Activated naive CD4-positive, alpha-beta T cell treated with anti-CD3 and anti-CD28 coated beads for 36 hours (primary cell): ENCODE measurements around the gene GRIN3A. TPM values are rescaled to one million over a fixed set of nuclear protein-coding genes. Genes with fewer than 3 reads are reported as not detected.
A peak's percentile ranks its signal among the peaks of the same experiment; 100 is the strongest.
"Not testable (repeated sequence)": the region's sequence is repeated elsewhere in the genome, so short reads cannot be mapped to it uniquely, and the experiment has no call there.

Source experiments
- CTCF ChIA-PET: fragments of 350-600 bp; sonication (Branson Sonifier 250); formaldehyde crosslinking; loops from one replicate; lab custom pipeline; 2021; ENCODE audit warnings: antibody characterized with exemption; lab: Charles Lee
- DNase-seq: peaks from one replicate; pipeline ENCODE4 v3.0.0-alpha.2; 2020
- H3K27ac Mint-ChIP-seq: one replicate; pipeline ENCODE4 v1.8.0; 2021; ENCODE audit warnings: mild to moderate bottlenecking, mixed read lengths
- H3K27me3 Mint-ChIP-seq: one replicate; pipeline ENCODE4 v1.8.0; 2021; ENCODE audit warnings: low read depth, mixed read lengths
- H3K36me3 Mint-ChIP-seq: one replicate; pipeline ENCODE4 v1.8.0; 2021; ENCODE audit warnings: low read depth, mixed read lengths
- H3K4me1 Mint-ChIP-seq: one replicate; pipeline ENCODE4 v1.8.0; 2021; ENCODE audit warnings: low read depth, mixed read lengths
- H3K4me3 Mint-ChIP-seq: one replicate; pipeline ENCODE4 v1.8.0; 2021; ENCODE audit warnings: mild to moderate bottlenecking, moderate library complexity, mixed read lengths
- H3K9me3 Mint-ChIP-seq: one replicate; pipeline ENCODE4 v1.8.0; 2021; ENCODE audit warnings: mixed read lengths
- intact Hi-C: fragments of 100-400 bp; cut with micrococcal nuclease; formaldehyde crosslinking; loops from one replicate; pipeline ENCODE4 v1.15.1; 2023
- total RNA-seq, 2 experiments: library from RNA; stranded (reverse); gene quantifications; one replicate each; pipeline ENCODE4 v1.2.3, GENCODE V29; 2021

The GRIN3A gene
- total RNA-seq, 2 experiments from 2014 or later, result not detected

- Mint-ChIP-seq H3K27ac (no peak overlapping the region), H3K36me3 (no peaks in the 10 kb centered on the region), H3K27me3 (no peaks in the 10 kb centered on the region), H3K4me1 (peaks cover 6% of the 10 kb centered on the region), H3K9me3 (no peaks in the 10 kb centered on the region), H3K4me3 (no peak overlapping the region)
- intact Hi-C loops, result no loop called here
- CTCF ChIA-PET, result interaction anchor here (0.6 kb wide), 1 partner anchor 1028 kb away, joined by 4 read pairs; no protein-coding TSS in a partner anchor
- DNase-seq, result no peak
Measured at GRCh38 chr9:101625876-101626275, 112.6 kb downstream of the GRIN3A start.

DNA sequence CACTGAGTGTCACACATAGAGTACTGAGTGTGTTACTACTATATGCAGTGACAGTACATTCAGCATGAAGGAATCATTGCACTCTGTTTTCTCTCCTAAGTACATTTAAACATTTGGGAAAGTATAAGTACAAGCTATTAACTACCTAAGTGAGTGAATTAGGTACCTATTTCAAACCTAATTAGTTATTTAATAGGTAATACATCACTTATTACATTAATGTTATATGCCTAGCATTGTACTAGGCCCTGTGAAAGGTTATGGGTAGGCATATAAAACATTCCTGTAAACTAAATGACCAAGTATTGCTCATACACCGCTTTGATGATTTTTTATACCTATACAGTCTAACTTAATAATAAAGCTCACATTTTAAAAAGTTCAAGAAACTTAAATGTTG, 118.0 kb downstream of the GRIN3A start:
- intact Hi-C loops, result no loop called here
- Mint-ChIP-seq H3K9me3 (peaks cover 3% of the 10 kb centered on the region), H3K4me3 (no peak overlapping the region), H3K27ac (no peak overlapping the region), H3K27me3 (no peaks in the 10 kb centered on the region), H3K4me1 (no peaks in the 10 kb centered on the region), H3K36me3 (no peaks in the 10 kb centered on the region)
- no peak for DNase-seq
- CTCF ChIA-PET, result interaction anchor here (1.2 kb wide), 1 partner anchor 9 kb away, joined by 4 read pairs; no protein-coding TSS in a partner anchor

GRCh38 chr9:101618698-101619097, 119.7 kb downstream of the GRIN3A start:
- DNase-seq, result no peak
- no peaks in the 10 kb centered on the region for H3K36me3 Mint-ChIP-seq
- H3K27ac Mint-ChIP-seq, result no peak overlapping the region
- H3K27me3 Mint-ChIP-seq, result no peaks in the 10 kb centered on the region
- CTCF ChIA-PET, result no interaction called here
- intact Hi-C loops, result no loop called here
- H3K9me3 Mint-ChIP-seq, result peaks cover 3% of the 10 kb centered on the region
- no peak overlapping the region for H3K4me3 Mint-ChIP-seq
- no peaks in the 10 kb centered on the region for H3K4me1 Mint-ChIP-seq

DNA sequence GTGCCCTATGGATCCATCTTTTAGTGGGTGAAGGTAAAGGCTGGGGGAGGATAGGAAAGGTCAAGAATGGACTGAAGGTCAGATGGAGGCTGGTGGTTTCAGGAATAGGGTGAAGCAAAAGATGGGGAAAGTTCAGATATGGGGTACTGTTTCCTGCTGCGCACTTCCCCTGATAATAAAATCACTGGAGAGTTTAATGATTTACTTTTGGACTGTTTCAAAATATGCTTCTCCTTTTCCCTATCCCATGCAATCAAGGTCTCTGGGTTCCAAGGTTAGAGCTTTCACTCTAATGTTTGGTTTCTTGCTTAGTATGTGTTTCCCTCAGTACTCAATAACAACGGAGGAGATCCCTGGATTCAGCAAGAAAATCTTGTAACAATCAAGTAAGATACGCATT, 132.9 kb downstream of the GRIN3A start:
- H3K4me1 Mint-ChIP-seq, result peaks cover 4% of the 10 kb centered on the region
- intact Hi-C loops, result no loop called here
- no peaks in the 10 kb centered on the region for H3K36me3 Mint-ChIP-seq
- H3K4me3 Mint-ChIP-seq, result no peak overlapping the region
- no peak overlapping the region for H3K27ac Mint-ChIP-seq
- H3K27me3 Mint-ChIP-seq, result no peaks in the 10 kb centered on the region
- CTCF ChIA-PET, result no interaction called here
- no peak for DNase-seq
- H3K9me3 Mint-ChIP-seq, result no peaks in the 10 kb centered on the region

- Mint-ChIP-seq H3K9me3 (no peaks in the 10 kb centered on the region), H3K27ac (no peak overlapping the region), H3K4me1 (peaks cover 4% of the 10 kb centered on the region), H3K4me3 (no peak overlapping the region), H3K27me3 (no peaks in the 10 kb centered on the region), H3K36me3 (no peaks in the 10 kb centered on the region)
- intact Hi-C loops, result loop anchor here (5.0 kb wide), 1 partner anchor 103 kb away; no protein-coding TSS in a partner anchor
- CTCF ChIA-PET, result no interaction called here
- no peak for DNase-seq
Measured at GRCh38 chr9:101604296-101604695, 134.2 kb downstream of the GRIN3A start.

DNA sequence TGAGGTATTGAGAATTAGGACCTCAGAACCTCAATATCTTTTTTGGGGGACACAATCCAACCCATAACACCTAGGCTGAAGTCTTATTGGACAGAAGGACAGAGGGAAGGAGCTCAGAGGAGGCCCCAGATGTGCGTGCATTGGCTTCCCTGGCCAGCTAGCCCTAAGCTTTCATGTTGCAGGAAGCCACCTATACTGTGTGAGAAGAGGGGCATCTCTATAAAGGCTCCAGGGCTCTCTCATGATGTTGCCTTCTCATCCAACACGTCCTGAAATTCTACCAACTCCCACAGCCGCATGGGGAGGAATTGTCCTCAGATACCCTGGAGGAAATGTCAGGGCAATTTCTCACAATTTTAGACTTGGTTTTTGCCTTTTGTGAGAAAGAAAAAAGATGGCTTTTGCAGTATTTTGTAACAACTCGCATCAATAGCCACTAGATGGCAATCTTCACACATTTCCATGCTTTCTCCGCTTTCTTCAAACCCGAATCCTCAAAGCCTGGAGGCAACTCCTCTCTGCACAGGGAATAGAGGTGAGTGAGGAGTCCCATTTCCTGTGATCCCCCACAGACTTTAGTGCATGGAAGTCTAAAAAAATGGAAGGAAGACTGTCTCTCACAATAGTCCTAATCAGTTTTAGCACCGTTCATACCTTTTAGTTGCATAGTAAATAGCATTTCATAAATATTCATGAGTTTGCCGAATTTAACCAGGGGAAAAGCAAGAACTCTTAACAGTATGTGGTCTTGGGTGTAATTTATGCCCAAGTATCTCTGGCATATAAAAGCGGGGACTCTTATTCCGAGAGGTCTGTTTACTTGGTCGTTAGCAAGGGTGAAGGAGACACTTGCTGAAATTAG, 136.3 kb downstream of the GRIN3A start:
- CTCF ChIA-PET, result interaction anchor here (0.6 to 1.6 kb wide), 8 partner anchors 9 to 145 kb away, joined by 3 to 9 read pairs (median 3); no protein-coding TSS in a partner anchor
- H3K27me3 Mint-ChIP-seq, result no peaks in the 10 kb centered on the region
- H3K9me3 Mint-ChIP-seq, result no peaks in the 10 kb centered on the region
- H3K36me3 Mint-ChIP-seq, result no peaks in the 10 kb centered on the region
- DNase-seq, result peak; percentile 19
- H3K4me1 Mint-ChIP-seq, result peaks cover 4% of the 10 kb centered on the region
- intact Hi-C loops, result loop anchor here (1.0 to 5.0 kb wide), 3 partner anchors 105 to 375 kb away; no protein-coding TSS in a partner anchor
- H3K27ac Mint-ChIP-seq, result no peak overlapping the region
- no peak overlapping the region for H3K4me3 Mint-ChIP-seq

GRCh38 chr9:101594796-101595195, 143.7 kb downstream of the GRIN3A start, which contains the start of gene PPP3R2:
Gene PPP3R2 (minus strand): TSS chr9:101594969. CDS start chr9:101594921, 48 bp downstream.
- no peak for DNase-seq
- intact Hi-C loops, result no loop called here
- H3K4me3 Mint-ChIP-seq, result no peak within 1 kb of the TSS
- H3K9me3 Mint-ChIP-seq, result no peaks in the 10 kb centered on the region
- CTCF ChIA-PET, result no interaction called here
- no peaks in the 10 kb centered on the region for H3K27me3 Mint-ChIP-seq
- H3K36me3 Mint-ChIP-seq, result no peaks in the 10 kb centered on the region
- H3K27ac Mint-ChIP-seq, result no peak within 1 kb of the TSS
- H3K4me1 Mint-ChIP-seq, result no peaks in the 10 kb centered on the region

DNA sequence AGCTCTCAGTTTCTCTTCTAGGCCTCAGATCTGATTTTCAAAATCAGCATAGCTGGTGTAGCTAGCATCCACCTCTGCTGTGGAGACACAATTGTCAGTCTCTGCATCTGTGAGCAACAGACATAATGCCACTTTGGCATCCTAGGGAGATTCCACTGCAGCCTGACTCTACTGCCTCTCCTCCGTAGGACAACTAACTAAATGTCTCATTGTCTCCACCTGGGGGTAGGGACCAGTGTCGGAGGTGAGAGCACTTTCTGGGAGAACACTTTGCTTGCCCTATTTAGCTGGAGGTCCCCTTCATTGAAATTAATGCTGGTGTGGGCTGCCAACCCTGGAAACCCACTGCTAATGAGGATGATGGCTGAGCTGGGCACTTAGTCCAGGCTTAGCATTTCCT, 145.1 kb downstream of the GRIN3A start:
- CTCF ChIA-PET, result interaction anchor here (0.8 kb wide), 1 partner anchor 8 kb away, joined by 3 read pairs; no protein-coding TSS in a partner anchor
- H3K4me3 Mint-ChIP-seq, result no peak overlapping the region
- intact Hi-C loops, result no loop called here
- H3K36me3 Mint-ChIP-seq, result no peaks in the 10 kb centered on the region
- H3K27ac Mint-ChIP-seq, result no peak overlapping the region
- no peaks in the 10 kb centered on the region for H3K27me3 Mint-ChIP-seq
- DNase-seq, result no peak
- no peaks in the 10 kb centered on the region for H3K4me1 Mint-ChIP-seq
- H3K9me3 Mint-ChIP-seq, result no peaks in the 10 kb centered on the region

- Mint-ChIP-seq H3K4me3 (no peak overlapping the region), H3K27me3 (no peaks in the 10 kb centered on the region), H3K9me3 (no peaks in the 10 kb centered on the region), H3K4me1 (no peaks in the 10 kb centered on the region), H3K36me3 (no peaks in the 10 kb centered on the region), H3K27ac (no peak overlapping the region)
- intact Hi-C loops, result no loop called here
- CTCF ChIA-PET, result interaction anchor here (0.8 kb wide), 1 partner anchor 9 kb away, joined by 3 read pairs; no protein-coding TSS in a partner anchor
- no peak for DNase-seq
Measured at GRCh38 chr9:101592788-101593187, 145.7 kb downstream of the GRIN3A start.

GRCh38 chr9:101591787-101592446, 146.5 kb downstream of the GRIN3A start:
- H3K4me3 Mint-ChIP-seq, result no peak overlapping the region
- H3K4me1 Mint-ChIP-seq, result peaks cover under 1% of the 10 kb centered on the region
- H3K27me3 Mint-ChIP-seq, result no peaks in the 10 kb centered on the region
- no peaks in the 10 kb centered on the region for H3K9me3 Mint-ChIP-seq
- CTCF ChIA-PET, result interaction anchor here (0.7 kb wide), 1 partner anchor 10 kb away, joined by 3 read pairs; no protein-coding TSS in a partner anchor
- intact Hi-C loops, result no loop called here
- no peak overlapping the region for H3K27ac Mint-ChIP-seq
- H3K36me3 Mint-ChIP-seq, result no peaks in the 10 kb centered on the region
- no peak for DNase-seq

DNA sequence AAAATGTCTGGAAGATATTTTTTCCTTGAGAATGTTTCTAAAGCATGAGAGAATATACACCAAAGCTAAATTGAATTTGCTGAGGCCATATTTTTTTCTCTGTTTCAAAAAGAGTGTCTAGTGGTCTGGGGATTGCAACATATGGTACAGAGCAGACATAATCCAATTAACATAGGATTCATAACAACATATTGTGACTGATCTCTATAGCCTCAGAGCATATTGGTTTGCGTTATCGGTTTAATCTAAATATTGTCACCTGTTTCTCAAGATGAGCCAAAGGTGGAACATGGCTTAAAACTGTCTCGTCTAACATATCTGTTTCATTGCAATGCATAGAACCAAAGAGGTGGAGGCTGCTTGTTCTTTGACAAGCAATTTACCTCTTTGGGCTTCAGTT, 147.5 kb downstream of the GRIN3A start:
- Mint-ChIP-seq H3K27ac (no peak overlapping the region), H3K4me3 (no peak overlapping the region), H3K4me1 (peaks cover 7% of the 10 kb centered on the region), H3K9me3 (no peaks in the 10 kb centered on the region), H3K36me3 (no peaks in the 10 kb centered on the region), H3K27me3 (no peaks in the 10 kb centered on the region)
- CTCF ChIA-PET, result interaction anchor here (0.7 kb wide), 1 partner anchor 11 kb away, joined by 3 read pairs; no protein-coding TSS in a partner anchor
- no peak for DNase-seq
- intact Hi-C loops, result no loop called here

- DNase-seq, H3K4me1 Mint-ChIP-seq, H3K36me3 Mint-ChIP-seq, CTCF ChIA-PET, H3K9me3 Mint-ChIP-seq, intact Hi-C loops, H3K27me3 Mint-ChIP-seq, H3K4me3 Mint-ChIP-seq, H3K27ac Mint-ChIP-seq: not testable (repeated sequence)
Measured at GRCh38 chr9:101590074-101590473, 148.4 kb downstream of the GRIN3A start.
